Gastroesophageal sphincter (tissue), 4 donors: Measurements from ENCODE around the gene LAS1L. TPM values are rescaled to one million over a fixed set of nuclear protein-coding genes. Genes with fewer than 3 reads are reported as not detected.

ENCODE experiments used
- ATAC-seq: fragments of 150-250 bp; one replicate; pipeline ENCODE4 v1.9.1; 2016; ENCODE audit warnings: mild to moderate bottlenecking, moderate library complexity
- H3K27ac ChIP-seq, 4 donors: fragments of 200-600 bp; sonication (generic) in 3 of 4; 1 replicate in 3 of 4; 2 replicates in 1 of 4; pipeline ENCODE4 v1.5.1; 2016 to 2019
- H3K27me3 ChIP-seq: fragments of 200-600 bp; sonication (generic); one replicate; pipeline ENCODE4 v1.5.1; 2019
- H3K36me3 ChIP-seq, 2 donors: fragments of 200-600 bp; sonication (generic); one replicate each; pipeline ENCODE4 v1.5.1; 2019; ENCODE audit warnings: control low read depth in 1 of 2
- H3K4me1 ChIP-seq, 3 donors: fragments of 200-600 bp; sonication (generic); 1 replicate in 2 of 3; 2 replicates in 1 of 3; pipeline ENCODE4 v1.5.1; 2016 to 2019; ENCODE audit warnings: control low read depth in 2 of 3
- H3K4me3 ChIP-seq, 2 donors: fragments of 200-600 bp; sonication (generic); one replicate each; pipeline ENCODE4 v1.5.1; 2019; ENCODE audit warnings: mild to moderate bottlenecking in 1 of 2, moderate library complexity in 1 of 2
- H3K9me3 ChIP-seq, 3 donors: fragments of 200-600 bp; sonication (generic); one replicate each; pipeline ENCODE4 v1.5.1; 2017 to 2019; ENCODE audit warnings: control low read depth in 2 of 3
- CTCF ChIP-seq, 4 experiments: fragments of 200-600 bp in 2 of 4; fragments of 450-650 bp in 2 of 4; sonication (generic) in 1 of 4; IDR thresholded peaks; one replicate each; pipeline ENCODE4 v1.5.1; 2017 to 2019; ENCODE audit warnings: antibody characterized with exemption in 4 of 4, mild to moderate bottlenecking in 2 of 4, moderate library complexity in 2 of 4
- EP300 ChIP-seq: sonication (generic); formaldehyde crosslinking; IDR thresholded peaks from one replicate; pipeline ENCODE4 v1.6.1; 2017; ENCODE audit warnings: antibody characterized with exemption, mild to moderate bottlenecking
- POLR2A ChIP-seq, 2 donors: fragments of 450-650 bp; IDR thresholded peaks; one replicate each; pipeline ENCODE4 v1.6.1; 2017; ENCODE audit warnings: antibody characterized with exemption in 2 of 2, mild to moderate bottlenecking in 2 of 2, moderate library complexity in 1 of 2
- POLR2AphosphoS5 ChIP-seq: sonication (generic); formaldehyde crosslinking; IDR thresholded peaks from one replicate; pipeline ENCODE4 v1.6.1; 2017; ENCODE audit warnings: antibody characterized with exemption
- WGBS, 2 donors: methylation state at CpG; one replicate each; pipeline ENCODE4 v1.1.5; 2018; ENCODE audit warnings: low coverage in 1 of 2; 5-methylcytosine and 5-hydroxymethylcytosine counted together
- total RNA-seq, 4 donors: library from RNA; depleted of rRNA; stranded (reverse); fragments of >200 nt; gene quantifications; one replicate each; pipeline ENCODE4 v1.1.0, GENCODE V29; 2016

Gene LAS1L
- total RNA-seq, 4 donors from 2014 or later = 21.3 to 30.3 (median 21.9) TPM

DNA sequence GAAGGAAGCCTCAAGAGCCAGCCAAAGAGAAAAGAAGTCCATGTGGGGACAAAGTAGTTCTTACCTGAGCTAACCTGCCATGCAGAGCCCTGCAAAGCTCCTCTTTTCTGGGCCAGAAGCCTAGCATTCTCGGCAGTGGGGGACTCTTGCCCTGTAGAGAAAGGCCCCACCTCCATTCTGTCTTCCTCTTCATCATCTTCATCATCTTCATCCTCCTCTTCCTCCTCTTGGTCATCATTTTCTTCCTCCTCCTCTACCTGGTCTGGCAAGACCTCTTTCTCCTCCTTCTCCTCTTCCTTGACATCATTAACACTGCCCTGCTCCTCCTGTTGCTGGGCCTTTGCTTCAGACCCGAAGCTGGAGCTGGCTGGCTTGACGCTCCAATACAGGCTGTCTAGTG, 16.7 kb downstream of the LAS1L start:
- ATAC-seq = no peak
- Histone ChIP-seq H3K4me3 (no peak overlapping the region), H3K27ac (no peak overlapping the region), H3K9me3 (no peaks in the 10 kb centered on the region), H3K4me1 (no peaks in the 10 kb centered on the region), H3K27me3 (no peaks in the 10 kb centered on the region), H3K36me3 (peaks cover 0 to 78% of the 10 kb centered on the region in 2 donors)
- 81 to 83% methylated on average over 1 to 3 of the region's 3 CpGs for WGBS, 2 donors
- TF ChIP-seq POLR2AphosphoS5 = no peak
- no peak for TF ChIP-seq CTCF (IDR thresholded peaks at IDR 0.05)
- TF ChIP-seq POLR2A (IDR thresholded peaks at IDR 0.05) = no peak
- no peak for TF ChIP-seq EP300

DNA sequence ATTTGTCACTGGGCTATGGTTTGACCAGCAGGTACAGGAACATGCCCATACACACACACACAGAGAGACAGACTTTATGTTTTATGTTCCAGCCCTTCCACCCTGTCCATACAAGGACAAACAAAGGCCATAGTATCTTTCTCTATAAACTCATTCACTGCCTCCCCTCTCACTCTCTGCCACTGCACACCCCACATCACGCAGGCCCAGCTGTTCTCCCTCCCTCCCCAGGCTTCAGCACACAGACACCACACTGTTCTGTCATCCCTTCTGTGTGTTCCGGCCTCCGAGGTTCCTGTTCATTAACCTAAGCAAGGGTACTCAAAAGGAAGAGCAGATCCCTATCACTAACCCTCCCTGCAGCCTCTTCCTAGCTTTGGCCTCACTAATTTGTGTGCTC, 17.8 kb downstream of the LAS1L start:
- no peaks in the 10 kb centered on the region for H3K9me3 ChIP-seq
- WGBS, 2 donors = 80 to 89% methylated on average over 1 to 3 of the region's 3 CpGs
- TF ChIP-seq POLR2AphosphoS5 (no peak), POLR2A (IDR thresholded peaks at IDR 0.05) (no peak), EP300 (no peak), CTCF (IDR thresholded peaks at IDR 0.05) (no peak)
- no peaks in the 10 kb centered on the region for H3K4me1 ChIP-seq
- H3K4me3 ChIP-seq = no peak overlapping the region
- no peak for ATAC-seq
- no peaks in the 10 kb centered on the region for H3K27me3 ChIP-seq
- H3K27ac ChIP-seq = no peak overlapping the region
- peaks cover 0 to 78% of the 10 kb centered on the region in 2 donors for H3K36me3 ChIP-seq

DNA sequence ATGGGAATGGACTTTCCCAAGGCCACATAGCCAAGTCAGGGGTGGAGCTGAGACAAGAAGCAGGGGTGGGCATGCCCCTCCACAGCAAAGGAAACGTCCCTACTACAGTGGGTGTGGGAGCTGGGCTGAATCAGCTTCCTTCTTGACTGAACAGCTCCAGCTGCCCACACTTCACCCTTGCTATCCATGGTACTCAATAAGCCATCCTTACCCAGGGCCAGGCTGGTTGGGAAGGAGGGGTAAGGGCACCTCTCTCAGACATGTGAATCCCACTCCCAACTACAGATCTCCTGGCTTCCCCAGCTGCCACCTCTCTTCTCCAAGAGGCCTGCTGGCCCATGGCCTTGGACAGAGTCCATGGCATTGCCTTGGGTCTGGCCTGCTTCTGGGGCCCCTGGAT, 21.0 kb downstream of the LAS1L start:
- Histone ChIP-seq H3K9me3 (no peaks in the 10 kb centered on the region), H3K27ac (no peak overlapping the region), H3K4me1 (no peaks in the 10 kb centered on the region), H3K36me3 (peaks cover 0 to 64% of the 10 kb centered on the region in 2 donors), H3K4me3 (no peak overlapping the region), H3K27me3 (no peaks in the 10 kb centered on the region)
- no CpG with 5 or more reads among the region's 1 CpG for WGBS, 2 donors
- TF ChIP-seq EP300 = no peak
- TF ChIP-seq POLR2AphosphoS5 = no peak
- TF ChIP-seq CTCF (IDR thresholded peaks at IDR 0.05) = no peak
- TF ChIP-seq POLR2A (IDR thresholded peaks at IDR 0.05) = no peak
- ATAC-seq = no peak

DNA sequence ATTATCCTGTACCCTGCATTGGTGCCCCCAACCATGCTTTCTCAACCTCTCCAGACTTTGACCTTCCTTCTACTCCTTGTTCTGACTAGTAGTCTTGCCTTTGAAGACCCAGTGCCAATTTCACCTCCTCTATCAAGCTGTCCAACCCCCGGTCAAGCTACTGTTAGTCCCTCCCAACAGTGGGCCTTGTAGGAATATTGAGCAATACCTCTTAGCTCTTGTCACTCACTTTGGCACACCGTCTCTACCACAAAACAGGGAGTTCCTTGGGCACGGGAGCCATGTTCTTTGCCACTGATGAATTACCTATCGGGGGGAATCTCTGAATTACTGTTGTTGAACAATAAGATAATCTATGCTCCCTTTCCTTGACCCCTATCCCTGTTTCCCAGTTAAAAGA, 25.2 kb downstream of the LAS1L start:
- peaks cover 0 to 57% of the 10 kb centered on the region in 2 donors for H3K36me3 ChIP-seq
- H3K4me3 ChIP-seq = no peak overlapping the region
- H3K9me3 ChIP-seq = no peaks in the 10 kb centered on the region
- ATAC-seq = no peak
- 81% methylated on average over 4 of the region's 4 CpGs; no CpG with 5 or more reads in 1 of the 2 donors for WGBS, 2 donors
- no peaks in the 10 kb centered on the region for H3K27me3 ChIP-seq
- no peaks in the 10 kb centered on the region for H3K4me1 ChIP-seq
- no peak for TF ChIP-seq CTCF (IDR thresholded peaks at IDR 0.05)
- TF ChIP-seq EP300 = no peak
- TF ChIP-seq POLR2AphosphoS5 = no peak
- TF ChIP-seq POLR2A (IDR thresholded peaks at IDR 0.05) = no peak
- no peak overlapping the region for H3K27ac ChIP-seq

- 80 to 93% methylated on average over 2 to 3 of the region's 4 CpGs for WGBS, 2 donors
Measured at GRCh38 chrX:65508851-65509250, 25.7 kb downstream of the LAS1L start.

More at GRCh38 chrX:65508851-65509250, 25.7 kb downstream of the LAS1L start:
- no peak overlapping the region for H3K27ac ChIP-seq
- no peak for TF ChIP-seq CTCF (IDR thresholded peaks at IDR 0.05)
- TF ChIP-seq EP300 = no peak
- no peak for TF ChIP-seq POLR2AphosphoS5
- TF ChIP-seq POLR2A (IDR thresholded peaks at IDR 0.05) = no peak
- H3K9me3 ChIP-seq = no peaks in the 10 kb centered on the region
- no peak for ATAC-seq
- no peaks in the 10 kb centered on the region for H3K27me3 ChIP-seq
- peaks cover 0 to 51% of the 10 kb centered on the region in 2 donors for H3K36me3 ChIP-seq
- H3K4me3 ChIP-seq = no peak overlapping the region
- no peaks in the 10 kb centered on the region for H3K4me1 ChIP-seq
